Stimulated activated CD8-positive, alpha-beta memory T cell treated with anti-CD3 and anti-CD28 coated beads, Interleukin-15, amount 100 ng/mL, for 24 hours (primary cell): ENCODE data around the gene MLANA.
"Not testable (repeated sequence)": the region's sequence is repeated elsewhere in the genome, so short reads cannot be mapped to it uniquely, and the experiment has no call there.

Experiments used
- DNase-seq: peaks from one replicate; pipeline ENCODE4 v3.0.0-alpha.2; 2020; ENCODE audit warnings: low read depth

MLANA gene

GRCh38 chr9:5869315-5870019 is 21.2 kb upstream of the MLANA start:
- DNase-seq = no peak

DNA sequence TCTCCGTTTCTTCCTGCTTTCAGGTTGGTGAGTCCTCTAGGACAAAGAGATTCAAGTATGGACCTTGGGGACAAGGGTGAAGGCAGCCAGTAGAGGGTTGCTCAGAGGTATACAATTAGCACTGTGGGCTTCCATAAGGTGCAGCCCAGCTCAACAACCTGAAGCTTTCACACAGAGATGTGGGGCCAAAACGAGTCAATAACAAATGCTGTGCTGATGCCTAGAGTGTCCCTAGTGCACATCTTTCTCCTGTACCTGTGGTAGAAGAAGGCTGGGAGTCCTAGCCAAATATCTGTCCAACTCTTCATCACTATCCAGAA is 20.7 kb upstream of the MLANA start:
- no peak for DNase-seq

- no peak for DNase-seq
Observed at GRCh38 chr9:5870691-5871090, 20.0 kb upstream of the MLANA start.

GRCh38 chr9:5871785-5872184 is 18.9 kb upstream of the MLANA start:
- DNase-seq = no peak

DNA sequence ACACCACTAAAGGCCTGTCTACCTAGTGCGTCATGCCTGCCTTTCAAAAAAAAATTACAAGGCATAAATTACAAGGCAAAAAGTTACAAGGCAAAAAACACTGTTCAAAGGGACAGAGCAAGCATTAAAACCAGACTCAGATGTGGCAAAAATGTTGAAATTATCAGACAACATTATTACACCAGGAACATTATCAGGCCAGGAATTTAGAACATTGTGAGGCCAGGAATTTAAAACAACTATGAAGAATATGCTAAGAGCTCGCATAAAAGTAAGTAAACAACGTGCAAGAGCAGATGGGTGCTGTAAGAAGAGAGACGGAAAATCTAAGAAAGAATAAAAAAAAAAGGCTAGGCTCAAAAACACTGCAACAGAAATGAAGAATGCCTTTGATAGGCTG is 18.2 kb upstream of the MLANA start:
- no peak for DNase-seq

DNA sequence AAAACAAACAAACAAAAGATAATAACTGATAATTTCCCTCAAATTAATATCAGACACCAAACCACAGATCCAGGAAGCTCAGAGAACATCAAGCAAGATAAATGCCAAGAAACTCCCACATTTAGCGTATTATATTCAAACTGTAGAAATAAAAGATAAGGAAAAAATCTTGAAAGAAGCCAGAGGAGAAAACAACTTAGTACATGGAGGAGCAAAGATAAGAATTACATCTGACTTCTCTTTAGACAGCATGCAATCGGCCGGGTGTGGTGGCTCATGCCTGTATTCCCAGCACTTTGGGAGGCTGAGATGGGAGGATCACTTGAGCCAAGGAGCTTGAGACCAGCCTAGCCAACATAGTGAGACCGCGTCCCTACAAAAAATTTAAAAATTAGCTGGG is 17.2 kb upstream of the MLANA start:
- no peak for DNase-seq

- DNase-seq = no peak
Observed at GRCh38 chr9:5874048-5874447, 16.6 kb upstream of the MLANA start.

DNA sequence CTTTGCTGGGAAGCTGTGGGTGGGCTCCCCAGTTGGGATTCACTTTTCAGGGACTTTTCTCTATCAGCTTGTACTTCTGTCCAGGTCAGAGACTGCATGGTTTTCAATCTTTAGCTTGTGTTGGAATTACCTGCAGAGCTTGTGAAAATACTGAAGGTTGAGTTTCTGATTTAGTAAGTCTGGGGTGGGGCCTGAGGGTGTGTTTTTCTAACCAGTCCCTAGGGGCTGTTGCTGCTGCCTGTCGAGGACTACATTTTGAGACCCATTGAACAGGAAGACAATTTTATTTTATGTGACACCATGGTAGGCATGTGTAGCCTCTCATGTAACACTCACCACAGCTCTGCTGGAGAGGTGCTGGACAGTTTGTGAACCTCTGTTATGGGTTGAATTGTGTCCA is 14.7 kb upstream of the MLANA start:
- no peak for DNase-seq

DNA sequence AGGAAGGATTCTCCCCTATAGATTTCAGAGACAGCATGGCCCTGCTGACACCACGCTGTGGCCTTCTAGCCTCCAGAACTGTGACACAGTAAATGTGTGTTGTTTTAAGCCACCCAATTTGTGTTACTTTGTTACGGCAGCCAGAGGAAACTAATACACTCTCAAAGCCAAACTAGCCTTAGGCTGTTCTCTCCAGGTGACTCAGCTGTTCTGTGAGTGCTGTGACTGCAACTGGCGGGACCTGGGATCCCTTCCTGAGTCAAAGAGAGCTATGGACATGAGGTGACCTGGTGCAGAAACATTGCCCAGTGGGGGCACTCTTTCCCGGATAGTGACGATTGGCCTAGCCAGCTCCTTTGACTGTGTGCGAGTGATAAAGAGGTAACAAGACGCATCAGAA is 14.0 kb upstream of the MLANA start:
- DNase-seq = no peak

GRCh38 chr9:5879419-5880181 is 11.1 kb upstream of the MLANA start:
- no peak for DNase-seq

- DNase-seq = not testable (repeated sequence)
Observed at GRCh38 chr9:5882244-5883012, 8.3 kb upstream of the MLANA start.

DNA sequence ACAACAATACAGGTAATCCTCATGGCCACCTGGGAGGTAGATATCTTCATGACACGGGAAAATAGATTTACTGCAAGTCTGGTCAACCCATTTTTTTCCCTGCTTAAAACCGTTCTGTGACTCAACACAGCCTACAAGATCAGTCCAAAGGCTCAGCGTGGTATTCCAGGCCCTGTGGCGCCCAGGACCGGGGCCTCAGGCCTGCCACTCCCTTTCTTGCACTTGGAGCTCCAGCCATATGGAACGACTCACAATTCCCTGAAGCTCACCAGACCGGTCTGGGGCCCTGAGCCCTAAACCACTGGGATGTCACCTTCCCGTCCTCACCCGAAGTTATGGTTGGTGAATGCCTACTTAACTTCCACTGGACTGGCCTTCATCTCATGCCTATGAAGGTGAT is 6.5 kb upstream of the MLANA start:
- no peak for DNase-seq

- peak; percentile 64 for DNase-seq
Observed at GRCh38 chr9:5886114-5886939, 4.4 kb upstream of the MLANA start.

DNA sequence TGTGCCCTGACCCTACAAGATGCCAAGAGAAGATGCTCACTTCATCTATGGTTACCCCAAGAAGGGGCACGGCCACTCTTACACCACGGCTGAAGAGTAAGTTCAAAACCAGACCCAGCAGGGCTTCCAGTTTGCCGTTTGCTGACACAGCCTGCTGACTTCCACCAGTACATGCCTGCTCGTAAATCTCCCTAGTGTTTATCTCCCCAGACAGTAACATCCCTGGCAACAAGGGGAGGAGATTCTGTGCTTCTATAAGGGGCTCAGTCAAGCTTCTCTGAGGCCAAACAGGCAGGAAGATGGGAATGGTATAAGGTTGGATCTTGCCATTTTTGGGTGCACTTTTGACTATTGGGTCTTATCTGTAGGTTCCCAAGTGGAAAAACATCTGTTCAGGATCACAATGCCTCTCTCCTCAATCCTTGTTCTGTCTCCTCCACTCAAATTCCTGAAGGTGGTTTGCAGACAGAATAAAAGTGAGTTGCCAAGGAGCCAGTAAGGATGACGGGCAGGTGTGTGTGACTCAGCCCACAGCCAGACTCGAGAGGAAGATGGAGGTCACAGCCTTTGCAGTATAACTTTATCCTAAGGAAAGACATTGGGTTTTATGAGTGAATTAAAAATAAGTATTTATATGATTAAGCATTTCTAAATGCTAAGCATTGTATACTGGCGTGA is 1.9 kb downstream of the MLANA start:
- no peak for DNase-seq

- DNase-seq = no peak
Observed at GRCh38 chr9:5893134-5893505, 2.4 kb downstream of the MLANA start.

- no peak for DNase-seq
Observed at GRCh38 chr9:5893591-5894236, 3.0 kb downstream of the MLANA start.

DNA sequence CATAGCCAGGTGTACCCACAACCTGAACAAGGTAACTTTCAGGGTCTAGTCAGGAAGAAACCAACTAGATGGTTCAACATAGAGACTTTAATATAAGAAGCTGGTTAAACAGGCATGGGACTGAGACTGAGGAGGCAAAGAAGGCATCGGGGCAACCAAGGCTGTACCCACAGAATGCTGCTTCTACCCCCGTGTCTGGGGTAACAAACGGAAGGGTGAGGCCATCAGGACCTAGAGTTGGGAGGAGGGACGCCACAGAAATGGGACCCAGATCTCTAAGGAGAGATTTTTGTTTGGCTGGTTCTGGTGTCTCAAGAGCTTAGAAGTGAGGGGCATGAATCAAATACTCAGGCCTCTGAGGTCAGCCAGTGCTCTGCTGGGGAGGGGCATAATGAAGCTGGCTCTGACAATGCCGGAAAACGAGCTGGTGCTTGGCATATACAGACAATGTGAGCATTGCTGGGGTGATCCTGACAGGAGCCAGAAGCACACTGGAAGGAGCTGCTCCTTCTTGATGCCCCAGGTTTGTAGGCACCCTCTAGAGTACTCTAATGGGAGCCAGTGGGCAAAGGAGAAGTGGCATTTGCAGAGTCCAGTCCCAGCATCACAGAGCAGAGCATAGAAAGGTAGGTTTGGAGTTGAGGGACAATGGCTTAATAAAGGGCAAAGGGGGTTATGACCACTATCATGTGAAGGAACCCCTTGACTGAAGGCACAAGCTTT is 3.7 kb downstream of the MLANA start:
- no peak for DNase-seq

DNA sequence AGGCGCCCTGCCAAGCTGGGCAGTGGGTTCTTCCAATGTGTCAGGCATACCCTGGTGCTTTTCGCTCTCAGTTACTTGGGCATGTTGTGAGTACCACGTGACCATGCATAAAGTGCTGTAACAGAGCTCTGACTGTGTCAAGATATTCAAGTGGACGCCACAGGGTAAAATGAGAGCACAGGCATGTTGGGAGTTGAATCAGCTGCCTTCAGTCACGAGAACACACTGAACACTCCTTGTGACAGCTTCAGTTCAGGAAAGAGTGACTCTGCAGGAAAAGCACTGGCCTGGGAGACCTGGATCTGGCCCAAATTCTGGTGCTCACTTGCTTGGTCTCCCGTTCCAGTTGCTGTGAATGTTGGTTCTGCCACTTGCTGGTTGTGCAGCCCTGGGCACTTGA is 5.1 kb downstream of the MLANA start:
- DNase-seq = no peak

- DNase-seq = no peak
Observed at GRCh38 chr9:5896863-5897262, 6.2 kb downstream of the MLANA start.

DNA sequence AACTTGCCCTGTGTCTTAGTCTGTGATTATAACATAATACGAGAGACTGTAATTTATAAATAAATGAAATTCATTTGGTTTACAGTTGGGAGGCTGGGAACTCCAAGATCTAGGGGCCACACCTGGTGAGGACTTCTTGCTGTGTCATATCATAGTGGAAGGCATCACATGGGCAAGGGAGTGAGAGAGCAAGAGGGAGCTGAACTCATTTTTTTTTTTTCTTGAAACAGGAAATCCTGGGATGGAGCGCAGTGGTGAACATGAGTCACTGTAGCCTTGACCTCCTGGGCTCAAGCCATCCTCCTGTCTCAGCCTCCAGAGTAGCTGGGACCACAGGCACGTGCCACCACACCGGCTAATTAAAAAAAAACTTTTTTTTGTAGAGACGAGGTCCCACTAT is 7.2 kb downstream of the MLANA start:
- no peak for DNase-seq

DNA sequence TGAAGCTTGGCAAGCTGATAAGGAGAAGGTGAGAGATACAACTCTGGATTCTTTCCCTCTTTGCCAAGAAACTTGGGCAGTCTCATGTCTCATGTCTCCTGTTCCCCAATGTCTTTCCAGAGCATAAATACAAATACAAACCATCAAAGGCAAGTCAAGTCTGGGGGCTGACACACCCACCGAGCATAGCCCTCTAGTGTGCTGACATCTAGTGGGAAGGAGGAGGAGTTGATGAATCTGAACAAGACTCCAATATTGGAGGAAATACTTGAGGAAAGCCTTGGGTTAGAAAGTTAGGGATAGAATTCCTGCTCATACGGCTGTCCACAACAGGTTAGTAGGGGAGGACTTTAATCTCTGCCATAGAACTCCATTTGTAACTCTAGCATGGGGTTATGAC is 8.6 kb downstream of the MLANA start:
- no peak for DNase-seq
